HG02571 (cell line): ENCODE data around the gene PRLR.

ENCODE experiments used
- ATAC-seq: cut with Tn5 transposase; IDR thresholded peaks from one replicate; pipeline ENCODE4 v1.9.1; 2021; ENCODE audit warnings: mild to moderate bottlenecking, moderate library complexity; ENCODE audit not compliant: unreplicated experiment

PRLR gene

DNA sequence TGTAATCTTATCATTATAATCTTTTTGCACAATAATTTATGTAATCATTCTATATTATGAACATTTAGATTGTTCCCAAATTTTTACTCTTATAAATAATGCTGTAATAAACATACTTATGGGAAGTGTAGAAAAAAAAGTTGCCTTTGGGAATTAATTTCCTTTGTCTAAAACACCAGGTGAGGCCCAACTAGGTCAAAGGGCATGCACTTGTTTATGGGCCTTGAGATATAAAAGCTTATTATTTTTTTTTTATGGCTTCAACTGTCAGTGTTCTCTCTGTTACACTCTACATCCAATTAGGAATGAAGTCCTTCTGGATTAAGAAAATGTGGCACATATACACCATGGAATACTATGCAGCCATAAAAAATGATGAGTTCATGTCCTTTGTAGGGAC is 6.5 kb upstream of the PRLR start:
- ATAC-seq: no peak

DNA sequence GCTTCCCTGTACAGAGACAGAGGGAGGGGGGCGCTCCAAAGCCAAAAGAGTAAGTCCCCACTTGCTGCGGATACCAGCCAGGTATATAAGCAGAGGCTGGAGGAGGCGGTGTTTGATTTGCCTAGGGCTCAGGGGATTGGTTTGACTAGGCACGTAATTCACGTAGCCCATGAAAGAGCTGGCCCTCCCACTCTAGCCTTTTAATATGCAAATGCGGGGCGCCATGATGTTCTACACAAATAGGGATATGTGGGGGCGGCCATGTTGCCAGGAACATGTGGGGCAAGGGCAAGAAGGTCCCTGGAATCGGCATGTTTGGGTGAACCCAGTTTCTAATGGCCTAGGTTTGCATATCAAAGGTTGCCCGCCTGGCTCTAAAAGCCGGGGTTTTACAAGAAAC is 3.3 kb upstream of the PRLR start:
- ATAC-seq: no peak

DNA sequence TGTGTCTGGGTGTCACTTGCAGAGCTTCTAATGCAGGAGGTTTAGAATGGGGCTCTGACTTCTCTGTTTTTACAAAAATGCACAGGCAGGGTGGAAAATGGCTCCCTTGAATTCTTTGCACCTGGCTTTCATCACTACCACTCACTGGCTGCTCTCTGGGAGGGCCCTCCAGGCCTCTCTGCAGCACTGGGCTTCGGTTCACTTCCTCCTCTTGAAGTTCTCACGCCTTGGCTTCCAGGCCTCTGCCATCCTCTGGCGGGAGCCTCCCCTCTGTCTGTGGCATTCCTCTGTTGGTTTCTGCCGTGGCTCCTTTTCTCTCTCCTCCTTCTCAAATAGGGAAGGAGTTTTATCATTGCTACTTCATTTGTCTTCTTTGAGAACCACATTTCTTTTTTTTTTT is 2.8 kb upstream of the PRLR start:
- ATAC-seq: no peak

DNA sequence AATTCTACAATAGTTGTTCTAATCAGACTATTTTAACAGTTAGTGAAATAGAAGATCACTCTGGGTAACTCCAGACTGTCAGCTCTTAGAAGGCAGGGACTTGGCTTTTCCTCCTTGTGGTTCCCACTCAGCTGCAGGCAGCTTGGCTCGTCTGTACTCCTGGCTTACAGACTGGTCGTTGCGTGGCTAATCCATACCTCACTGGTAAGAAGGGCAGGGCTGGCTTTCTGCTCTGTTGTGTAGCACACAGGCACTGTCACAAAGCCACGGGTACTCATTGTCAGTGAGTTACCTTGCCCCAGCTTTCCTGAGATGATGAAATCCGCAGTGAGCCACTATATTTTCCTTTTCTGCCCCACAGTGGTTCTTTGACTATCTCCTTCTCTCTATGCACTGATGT is 1.8 kb upstream of the PRLR start:
- no peak for ATAC-seq

DNA sequence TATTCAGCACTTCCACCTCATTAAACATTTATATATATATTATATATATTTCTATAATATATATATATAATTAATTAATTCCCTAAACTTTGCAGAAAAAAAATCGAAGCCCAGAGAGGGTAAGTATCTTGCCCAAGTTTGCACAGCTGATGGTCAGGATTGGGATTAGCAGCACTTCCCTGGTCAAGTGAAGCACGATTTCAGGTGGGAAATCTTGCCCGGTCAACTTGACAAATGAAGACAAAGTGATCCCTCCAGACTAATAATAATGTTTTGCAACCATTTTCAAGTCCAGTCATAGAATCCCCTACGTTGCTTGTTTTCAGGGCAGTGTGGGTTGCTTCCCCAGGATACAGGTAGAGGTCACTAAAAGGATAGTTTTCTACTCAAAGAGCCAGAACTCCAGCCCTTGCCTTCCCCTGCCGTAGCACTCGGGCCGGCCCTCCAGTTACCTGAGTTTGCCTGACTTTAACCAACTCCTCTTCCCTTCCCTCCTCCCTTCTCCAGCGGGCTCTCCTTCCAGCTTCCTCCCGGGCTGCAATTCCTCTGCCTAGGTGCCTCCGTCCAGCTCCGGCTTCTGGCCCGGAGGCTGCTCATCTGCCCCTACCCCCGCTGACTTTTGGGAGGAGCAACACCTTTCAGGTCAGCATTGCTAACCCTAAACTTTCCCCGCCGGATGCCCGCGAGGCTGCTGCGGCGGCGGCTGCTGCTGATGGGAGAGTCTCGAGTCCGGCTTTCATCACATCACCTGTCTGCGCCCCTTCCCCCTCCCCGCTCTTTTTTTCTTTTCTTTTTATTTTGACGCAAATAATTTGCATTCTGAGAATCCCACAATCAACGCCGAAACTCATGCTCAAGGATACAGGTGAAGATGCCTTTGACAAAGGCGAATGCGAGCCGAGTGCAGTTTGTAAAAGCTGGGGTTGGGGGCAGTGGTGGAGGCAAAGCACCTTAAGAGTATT is 930 bp downstream of the PRLR start:
- peak; percentile 60 for ATAC-seq

DNA sequence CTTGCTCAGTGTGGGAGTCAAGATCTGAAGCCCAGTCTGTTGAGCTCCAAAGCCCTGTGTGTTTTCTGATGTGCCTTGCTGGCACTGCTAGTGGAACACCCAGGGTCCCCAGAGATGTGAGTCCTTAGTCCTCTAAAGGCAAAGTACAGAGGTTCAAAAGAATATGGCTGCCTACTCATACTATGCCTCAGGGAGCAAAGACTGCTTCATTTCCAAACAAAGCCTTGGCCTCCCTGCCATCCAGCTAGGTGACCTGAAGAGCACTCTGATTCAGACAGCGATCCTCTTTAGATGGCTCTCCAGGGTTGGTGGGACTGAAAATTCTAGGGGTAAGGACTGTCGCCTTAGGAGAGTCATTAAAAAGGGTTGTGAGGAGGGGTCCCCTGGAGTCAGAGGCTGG is 2.0 kb downstream of the PRLR start:
- no peak for ATAC-seq

DNA sequence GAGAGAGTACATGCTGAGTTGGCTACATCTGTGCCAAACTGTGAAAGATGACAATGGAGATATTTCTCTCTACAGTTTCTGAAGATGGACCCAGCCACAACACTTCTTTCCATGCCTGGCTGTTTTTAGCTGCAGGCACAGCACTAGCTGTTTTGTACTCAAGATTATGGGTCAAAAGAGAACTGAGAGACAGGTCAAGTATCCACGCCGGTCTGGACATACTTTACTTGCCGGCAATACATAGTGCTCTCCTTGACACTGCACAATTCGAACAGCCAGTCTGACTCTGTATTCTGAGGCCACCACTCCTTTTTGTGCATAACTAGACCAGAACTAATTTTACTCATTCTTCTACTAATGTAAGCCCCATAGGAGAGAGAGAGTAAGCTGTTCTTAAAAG is 2.6 kb downstream of the PRLR start:
- no peak for ATAC-seq

DNA sequence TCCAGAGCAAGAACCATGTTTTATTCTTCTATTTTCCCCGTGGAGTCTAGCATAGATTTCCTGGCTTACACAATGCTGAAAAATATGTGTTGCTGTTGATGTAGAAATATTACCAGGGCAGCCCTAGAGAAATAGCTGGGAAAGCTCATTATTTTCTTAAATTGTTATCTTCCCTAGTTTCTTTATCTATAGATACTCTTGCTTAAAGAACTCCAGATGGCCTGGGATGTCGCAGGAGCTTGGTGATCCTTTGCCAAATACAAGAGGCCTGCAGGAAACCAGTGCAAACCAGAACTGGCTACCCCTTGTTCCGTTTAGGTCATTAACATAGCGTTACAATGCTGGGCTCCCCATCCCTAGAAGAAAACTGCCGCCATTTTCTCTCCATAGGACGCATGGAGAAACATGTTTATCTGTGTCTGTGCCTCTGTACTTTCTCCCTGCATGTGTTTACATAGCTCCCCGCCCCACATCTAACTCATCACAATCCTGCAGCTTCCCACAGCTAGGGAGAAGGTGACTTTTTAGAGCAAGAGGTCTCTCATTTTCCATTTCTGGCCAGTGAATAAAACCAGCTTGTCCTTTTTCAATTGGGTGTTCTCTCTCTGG is 6.4 kb downstream of the PRLR start:
- no peak for ATAC-seq

DNA sequence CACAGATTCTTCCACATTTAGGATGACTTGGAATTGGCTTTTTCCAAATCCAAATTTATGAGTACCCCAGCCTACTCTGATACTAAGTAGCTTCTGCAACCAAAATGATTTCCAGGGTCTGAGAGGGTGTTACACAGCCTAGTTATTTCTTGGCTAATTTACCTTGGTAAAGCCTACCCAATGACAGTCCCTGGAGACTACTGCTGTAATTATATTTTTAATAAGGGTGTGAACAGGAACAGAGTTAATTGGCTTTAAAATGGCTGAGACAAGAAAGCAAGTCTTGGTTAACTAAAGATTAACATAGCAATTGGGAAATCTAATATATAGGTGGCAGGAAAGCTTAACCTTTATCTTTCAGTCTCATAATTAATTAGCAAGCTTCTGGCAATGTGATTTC is 9.3 kb downstream of the PRLR start:
- ATAC-seq: no peak

DNA sequence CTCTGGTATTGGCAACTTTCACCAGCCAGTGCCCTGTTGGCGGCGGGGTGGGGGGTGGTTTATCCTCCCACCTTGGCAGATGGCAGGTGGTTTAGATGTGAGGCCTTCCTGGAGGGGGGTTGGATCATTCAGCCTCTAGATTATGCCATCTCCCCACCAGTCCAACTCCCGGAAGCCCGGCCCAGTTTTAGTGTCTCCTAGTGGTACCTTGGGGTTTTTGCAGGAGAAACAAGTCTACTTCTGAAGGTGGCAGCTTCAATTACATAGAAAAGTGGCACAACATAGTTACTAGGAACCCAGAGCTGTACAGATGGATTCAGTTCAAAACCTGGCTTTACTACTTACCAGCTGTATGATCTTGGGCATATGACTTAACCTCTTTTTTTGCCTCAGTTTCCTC is 11.3 kb downstream of the PRLR start:
- ATAC-seq: no peak

DNA sequence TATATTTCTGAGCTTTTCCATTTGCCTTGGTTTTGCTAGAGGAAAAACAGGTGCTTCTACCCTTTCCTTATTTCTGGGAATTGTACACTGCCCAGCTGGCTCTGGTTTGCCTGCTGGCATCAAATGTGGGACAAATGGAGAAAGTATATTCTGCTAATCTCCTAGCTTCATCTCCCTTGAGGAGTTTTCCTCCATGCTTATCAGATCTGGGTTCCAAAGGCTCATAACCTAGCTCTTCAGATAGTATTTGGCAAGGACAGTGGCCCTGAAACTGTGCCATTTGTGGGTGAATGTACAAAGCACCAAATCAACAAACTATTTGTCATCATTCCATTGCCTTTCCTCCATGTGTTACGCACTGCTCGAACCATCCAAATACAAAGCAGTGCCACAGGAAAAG is 16.2 kb downstream of the PRLR start:
- ATAC-seq: no peak

DNA sequence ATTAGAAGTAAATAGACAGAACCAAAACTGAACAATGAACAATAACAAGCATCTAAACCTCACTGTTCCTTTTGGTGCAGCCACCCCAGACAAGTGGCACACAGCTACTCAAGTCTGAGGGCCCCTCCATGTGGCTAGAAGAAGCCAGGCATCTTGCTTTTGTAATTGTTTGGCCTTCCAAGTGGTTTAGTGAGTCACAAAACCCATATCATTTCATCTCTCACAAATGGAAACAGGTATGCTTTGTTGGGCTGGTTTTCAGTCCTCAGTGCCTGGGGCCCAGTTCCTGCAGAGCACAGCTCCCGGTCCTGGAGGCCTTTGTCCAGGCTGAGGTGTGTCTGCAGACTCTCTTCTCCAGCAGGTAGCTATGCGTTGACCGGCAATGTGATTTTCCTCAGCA is 16.7 kb downstream of the PRLR start:
- ATAC-seq: no peak

DNA sequence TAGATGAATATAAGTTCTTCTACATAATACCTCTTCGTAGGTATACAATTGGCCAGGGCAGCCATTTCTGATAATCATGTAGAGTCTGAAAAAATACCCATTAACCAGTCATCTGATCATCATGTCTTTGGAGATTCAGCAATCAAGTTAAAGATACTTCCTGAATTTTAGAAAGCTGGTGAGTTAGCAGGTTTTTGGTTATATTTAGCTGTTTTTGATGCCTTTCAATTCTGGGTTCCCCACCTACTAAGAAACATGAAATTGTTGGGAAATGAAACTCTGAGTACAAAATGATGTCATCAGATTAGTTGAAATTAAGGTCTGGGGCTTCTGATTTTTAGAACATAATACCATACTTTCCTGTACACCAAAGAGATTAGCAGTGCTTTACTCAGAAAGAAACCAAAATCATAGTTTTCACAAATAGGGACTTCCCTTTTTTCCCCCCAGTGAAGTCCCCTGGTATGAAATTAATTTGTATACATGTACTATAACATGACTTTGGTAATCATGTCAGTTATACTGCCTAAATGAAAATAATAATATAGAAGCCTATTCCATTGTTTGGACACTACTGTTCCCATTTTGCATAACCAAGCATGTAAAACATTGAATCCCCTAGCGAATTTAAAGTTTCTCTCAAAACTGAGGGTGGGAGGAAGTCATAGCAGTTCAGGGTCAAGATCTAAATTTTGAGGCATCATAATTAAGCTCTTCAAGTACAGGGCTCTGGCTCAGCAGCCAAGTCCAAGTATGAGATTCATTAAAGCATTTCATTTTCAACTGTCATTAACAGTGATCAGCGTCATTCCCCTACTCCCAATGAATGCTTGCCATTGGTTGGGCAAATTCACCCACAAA is 17.9 kb downstream of the PRLR start:
- ATAC-seq: no peak

DNA sequence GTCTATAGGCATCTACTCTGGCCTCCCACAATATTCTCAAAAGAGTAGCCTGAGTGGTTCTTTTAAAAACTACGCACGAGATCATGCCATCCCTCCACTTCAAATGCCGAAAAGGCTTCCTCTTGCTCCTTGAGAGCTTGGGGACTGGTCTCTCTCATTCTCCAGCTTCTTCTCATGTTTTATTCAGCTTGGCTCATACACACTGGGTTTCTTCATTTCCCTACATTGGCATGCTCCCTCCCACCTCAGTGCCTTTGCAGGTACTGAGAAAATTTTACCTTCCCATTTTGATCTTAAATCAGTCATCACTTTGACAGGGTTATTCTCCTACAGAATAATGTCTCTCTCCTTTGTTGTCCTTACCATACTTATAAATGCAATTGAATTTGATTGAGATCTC is 20.4 kb downstream of the PRLR start:
- no peak for ATAC-seq

DNA sequence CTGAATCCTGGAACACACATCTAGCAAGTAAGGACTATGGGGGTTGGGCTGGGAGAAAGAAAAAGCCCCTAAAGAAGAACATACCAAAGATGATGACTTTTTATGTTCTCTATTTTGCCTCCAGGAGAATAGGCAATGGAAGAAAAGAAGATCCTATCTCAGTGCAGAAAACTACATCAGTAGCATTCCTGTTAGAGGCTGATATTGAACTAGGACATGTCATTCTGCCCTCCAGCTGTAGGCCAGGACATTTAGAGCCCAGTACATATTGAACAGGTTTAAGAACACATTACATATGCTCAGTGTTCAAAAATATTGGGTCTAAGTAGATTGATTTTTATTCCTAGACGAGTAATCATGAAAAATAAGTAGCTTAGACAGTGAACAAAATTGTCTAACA is 24.7 kb downstream of the PRLR start:
- ATAC-seq: no peak

DNA sequence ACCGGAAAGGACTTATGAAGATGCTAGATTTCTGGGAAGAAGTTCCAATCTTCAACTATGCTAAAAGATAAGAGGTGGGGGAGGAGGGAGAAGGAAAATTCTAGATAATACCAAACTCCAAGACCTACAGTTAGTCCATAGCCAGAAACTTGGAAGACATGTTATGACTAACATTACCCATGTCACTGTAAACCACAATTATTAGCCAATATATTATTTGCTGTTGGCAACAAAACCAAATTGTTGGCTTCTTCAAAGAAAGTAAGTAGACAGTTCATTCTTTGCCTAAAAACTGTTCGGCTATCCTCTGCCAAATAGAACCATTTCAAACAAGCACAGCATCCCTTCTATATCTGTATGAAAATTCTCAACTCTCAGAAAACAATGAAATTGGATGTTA is 25.1 kb downstream of the PRLR start:
- no peak for ATAC-seq

DNA sequence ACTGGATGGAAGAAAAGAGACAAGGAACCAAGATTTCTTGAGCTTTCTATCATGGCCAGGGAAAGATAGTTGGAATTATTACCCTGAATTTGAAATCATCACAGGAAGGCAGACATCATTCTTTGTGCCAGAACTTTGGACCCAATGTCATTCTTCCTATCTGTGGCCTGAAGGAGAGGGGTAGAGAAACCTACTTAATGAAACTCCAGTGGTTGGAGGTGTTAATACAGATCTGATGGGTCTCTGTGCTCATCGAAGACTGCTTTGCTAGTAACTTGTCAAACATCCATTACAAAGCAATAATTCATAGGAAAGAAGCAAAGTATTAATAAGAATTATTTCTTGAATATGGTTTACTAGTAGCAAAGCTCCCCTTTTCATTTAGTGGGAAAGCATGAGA is 26.9 kb downstream of the PRLR start:
- ATAC-seq: no peak

DNA sequence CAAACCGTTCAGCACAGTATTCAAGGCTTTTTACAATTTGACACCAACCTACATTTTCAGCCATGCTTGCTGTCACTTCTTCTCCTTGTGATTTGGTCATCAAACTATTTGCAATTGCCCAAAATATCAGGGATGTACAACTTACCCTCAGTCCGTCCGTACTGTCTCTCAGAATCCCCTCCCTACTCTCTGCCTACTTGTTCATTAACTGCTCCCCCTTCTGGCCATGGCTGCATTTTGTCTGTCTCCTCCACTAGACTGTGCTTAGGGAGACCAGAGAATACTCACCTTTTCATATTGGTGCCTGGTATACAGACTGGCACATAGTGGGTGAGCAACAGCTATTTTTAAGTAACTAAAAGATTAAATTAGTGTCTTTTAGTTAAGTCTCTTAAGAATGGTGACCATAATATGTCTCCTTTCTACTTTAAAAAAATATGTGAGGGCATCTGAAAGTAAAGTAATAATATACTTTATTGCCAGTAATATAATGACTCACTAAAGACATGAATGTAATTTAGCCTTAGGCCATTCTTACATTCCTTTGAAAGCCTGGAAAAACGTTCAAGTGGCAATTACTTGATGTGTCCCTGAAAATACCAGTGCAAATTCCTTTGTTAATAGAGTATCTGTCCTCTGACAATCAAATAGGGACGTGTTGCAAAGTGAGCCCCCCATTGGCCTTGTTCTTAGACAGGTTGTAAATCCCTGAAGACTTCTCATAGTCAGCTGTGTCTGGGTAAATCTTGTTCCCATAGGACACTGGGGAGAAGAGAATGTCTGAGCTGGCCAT is 27.8 kb downstream of the PRLR start:
- no peak for ATAC-seq

DNA sequence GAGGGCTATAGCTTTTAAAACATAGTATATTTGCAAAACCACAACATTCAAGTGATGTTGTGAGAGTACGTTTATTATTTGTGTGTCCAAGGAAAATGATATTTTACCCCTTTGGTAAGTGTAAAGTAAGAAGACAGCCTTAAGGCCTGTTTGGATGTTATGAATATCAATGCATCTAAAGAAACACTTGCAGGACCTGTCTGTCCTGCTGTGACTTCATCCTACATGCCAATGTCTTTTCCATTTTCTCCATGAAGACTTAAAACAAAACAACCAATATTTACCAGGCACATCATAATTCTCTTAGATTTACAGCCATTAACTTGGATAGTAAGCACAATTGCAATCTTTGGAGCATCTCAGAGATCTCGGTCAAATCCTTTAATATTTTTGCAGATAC is 29.0 kb downstream of the PRLR start:
- ATAC-seq: no peak

DNA sequence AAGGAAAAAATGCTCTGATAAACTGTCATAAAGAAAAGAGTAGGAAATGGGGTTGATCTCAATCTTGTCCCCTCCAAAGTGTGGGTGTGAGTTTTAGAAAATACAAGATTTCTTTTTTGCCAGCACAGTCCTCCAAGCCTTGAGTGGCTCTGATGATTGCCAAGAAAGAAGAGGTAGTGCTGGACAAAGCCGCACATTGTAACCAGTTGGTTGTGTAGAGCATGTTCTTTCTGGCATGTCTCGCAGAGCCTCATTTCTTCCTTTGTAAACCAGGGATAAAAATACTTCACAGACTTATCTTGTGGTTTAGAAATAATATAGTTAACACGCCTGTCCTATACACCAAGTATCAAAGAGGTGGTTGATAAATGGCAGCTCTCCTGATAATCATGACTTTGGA is 30.4 kb downstream of the PRLR start:
- no peak for ATAC-seq

DNA sequence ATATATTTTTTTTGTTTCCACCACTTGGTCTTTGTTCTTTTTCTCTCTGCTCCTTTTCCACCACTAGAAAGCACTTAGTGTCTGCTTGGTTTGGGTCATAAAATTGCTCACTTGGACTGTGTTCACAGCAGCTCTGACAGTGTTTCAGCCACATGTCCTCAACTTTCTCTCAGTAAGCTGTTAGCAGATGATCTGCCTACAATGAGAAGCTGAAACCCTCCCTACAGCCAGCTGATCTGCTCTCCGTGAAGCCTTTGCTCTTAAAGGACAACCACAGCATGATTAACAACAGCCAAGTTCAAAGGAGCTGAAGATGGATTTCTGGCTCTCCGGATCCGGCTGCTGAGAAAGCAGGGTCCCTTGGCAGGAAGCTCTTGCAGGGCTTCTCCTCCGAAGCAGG is 31.6 kb downstream of the PRLR start:
- no peak for ATAC-seq
